Spinal cord (tissue), 10 donors: ENCODE measurements around the gene WDFY3. TPM values are rescaled to one million over a fixed set of nuclear protein-coding genes. Genes with fewer than 3 reads are reported as not detected.
A peak's percentile ranks its signal among the peaks of the same experiment; 100 is the strongest.
"Not testable (repeated sequence)": the region's sequence is repeated elsewhere in the genome, so short reads cannot be mapped to it uniquely, and the experiment has no call there.

Source experiments
- DNase-seq, 6 donors: peaks; one replicate each; pipeline versions ENCODE4 v3.0.0 to v3.0.0-alpha.2; 2013 to 2015; ENCODE audit warnings: low spot score in 6 of 6, low read depth in 4 of 6
- H3K27ac ChIP-seq: one replicate; pipeline ENCODE4 v1.5.1; 2013; ENCODE audit warnings: low read depth, low read length, control low read depth
- H3K27me3 ChIP-seq: one replicate; pipeline ENCODE4 v1.6.1; 2013; ENCODE audit warnings: low read length; ENCODE audit not compliant: control insufficient read depth, insufficient read depth
- H3K36me3 ChIP-seq: one replicate; pipeline ENCODE4 v1.6.1; 2013; ENCODE audit warnings: low read length; ENCODE audit not compliant: control insufficient read depth, insufficient read depth
- H3K4me1 ChIP-seq: one replicate; pipeline ENCODE4 v1.6.1; 2013; ENCODE audit warnings: low read length; ENCODE audit not compliant: control insufficient read depth, insufficient read depth
- H3K4me3 ChIP-seq: one replicate; pipeline ENCODE4 v1.5.1; 2013; ENCODE audit warnings: low read depth, low read length, control low read depth
- H3K9me3 ChIP-seq: one replicate; pipeline ENCODE4 v1.6.1; 2013; ENCODE audit warnings: low read length; ENCODE audit not compliant: control insufficient read depth, insufficient read depth
- WGBS: methylation state at CpG from one replicate; pipeline ENCODE4 v1.1.5; 2013; ENCODE audit warnings: missing lambda C conversion rate; ENCODE audit not compliant: insufficient coverage; 5-methylcytosine and 5-hydroxymethylcytosine counted together
- polyA plus RNA-seq, 2 donors: library from polyadenylated mRNA; unstranded; fragments of 120-200 nt; gene quantifications; one replicate each; pipeline ENCODE4 v1.2.1, GENCODE V29; 2013; ENCODE audit not compliant: insufficient read length in 2 of 2
- total RNA-seq, 2 donors: library from RNA; depleted of rRNA in 1 of 2; stranded (reverse); fragments of 120-200 nt in 1 of 2; fragments of >200 nt in 1 of 2; gene quantifications; one replicate each; pipeline versions ENCODE4 v1.2.3 to v1.2.4, GENCODE V29; 2013 to 2014
- donor health status: healthy.

Gene WDFY3
- total and polyA plus RNA-seq, 4 donors = 33.7 to 179 (median 78.4) TPM

DNA sequence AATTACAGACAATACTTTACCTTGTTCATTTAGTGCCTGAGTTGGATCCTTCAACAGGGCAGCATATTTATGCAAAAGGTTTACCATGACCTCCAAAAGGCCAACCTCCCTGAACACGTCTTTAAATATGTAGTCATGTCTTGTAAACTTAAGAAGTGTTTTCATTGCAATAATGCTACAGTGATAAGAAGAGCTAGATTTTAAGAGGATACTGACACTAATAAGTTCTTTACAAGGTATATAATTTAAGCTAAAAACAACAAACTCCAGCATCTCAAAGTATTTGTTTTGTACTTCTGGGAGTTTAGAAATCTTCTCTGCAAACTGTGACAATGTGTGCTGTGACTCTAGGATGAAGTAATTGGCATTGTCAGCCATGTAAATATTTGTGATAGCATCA is 145.4 kb downstream of the WDFY3 start:
- no peak for DNase-seq
- Histone ChIP-seq H3K9me3 (no peaks in the 10 kb centered on the region), H3K27me3 (no peaks in the 10 kb centered on the region), H3K27ac (no peak overlapping the region), H3K36me3 (no peaks in the 10 kb centered on the region), H3K4me1 (no peaks in the 10 kb centered on the region), H3K4me3 (no peak overlapping the region)
- no CpG with 5 or more reads among the region's 1 CpG for WGBS

- Histone ChIP-seq H3K27ac (no peak overlapping the region), H3K4me3 (no peak overlapping the region), H3K36me3 (no peaks in the 10 kb centered on the region), H3K27me3 (no peaks in the 10 kb centered on the region), H3K9me3 (no peaks in the 10 kb centered on the region), H3K4me1 (peaks cover 3% of the 10 kb centered on the region)
- no peak for DNase-seq
- WGBS = 100% methylated on average over 1 of the region's 5 CpGs
These were observed 152.3 kb downstream of the WDFY3 start for GRCh38 chr4:84814094-84814750.

DNA sequence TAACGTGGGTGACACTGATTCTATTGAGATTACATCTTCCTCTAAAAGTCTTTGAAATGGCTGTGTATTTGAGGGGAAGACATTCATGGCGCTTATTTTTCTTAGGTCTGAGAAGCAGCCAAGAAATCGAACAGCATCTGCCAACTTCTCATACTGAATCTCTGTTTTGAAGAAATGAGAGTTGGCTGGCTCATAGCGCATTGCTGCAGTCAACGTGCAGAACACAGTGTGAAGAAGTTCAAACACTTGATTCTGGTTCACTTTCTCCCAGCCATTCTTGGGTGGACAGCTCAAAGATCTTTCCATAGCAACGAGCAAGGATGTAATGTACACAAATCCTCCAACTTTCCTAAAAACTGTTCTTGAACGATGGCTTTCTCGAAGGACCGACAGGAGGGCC is 156.5 kb downstream of the WDFY3 start:
- Histone ChIP-seq H3K4me1 (peaks cover 3% of the 10 kb centered on the region), H3K27ac (no peak overlapping the region), H3K36me3 (peaks cover 2% of the 10 kb centered on the region), H3K9me3 (no peaks in the 10 kb centered on the region), H3K27me3 (no peaks in the 10 kb centered on the region), H3K4me3 (no peak overlapping the region)
- WGBS = 60% methylated on average over 4 of the region's 9 CpGs
- peak in 5 of 6 donors; percentile 2 to 88 (median 22) for DNase-seq

DNA sequence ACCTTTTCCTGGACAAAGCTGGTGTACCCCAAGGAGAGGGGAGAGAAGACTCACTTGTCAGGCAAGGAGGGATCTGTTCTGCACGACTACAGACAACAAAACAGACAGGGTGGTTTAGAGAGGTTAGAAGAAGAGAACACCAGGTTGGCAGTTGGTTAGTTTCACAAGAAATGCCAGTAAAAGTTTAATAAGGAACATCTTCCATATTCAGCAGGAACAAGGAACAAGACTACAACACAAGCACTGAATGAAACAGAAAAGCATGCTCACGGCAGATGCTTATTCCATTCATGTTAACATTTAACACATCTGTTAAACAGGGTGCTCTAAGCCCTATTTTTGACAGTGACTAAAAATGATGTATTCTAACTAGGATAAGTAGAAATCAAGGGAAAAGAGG is 158.2 kb downstream of the WDFY3 start:
- peaks cover 3% of the 10 kb centered on the region for H3K4me1 ChIP-seq
- no peak overlapping the region for H3K4me3 ChIP-seq
- H3K36me3 ChIP-seq = peaks cover 2% of the 10 kb centered on the region
- no peak overlapping the region for H3K27ac ChIP-seq
- WGBS = 60% methylated on average over 1 of the region's 2 CpGs
- no peaks in the 10 kb centered on the region for H3K9me3 ChIP-seq
- no peak for DNase-seq
- H3K27me3 ChIP-seq = no peaks in the 10 kb centered on the region

- not testable (repeated sequence) for H3K27me3 ChIP-seq
- 100% methylated on average over 5 of the region's 11 CpGs for WGBS
These were observed 159.9 kb downstream of the WDFY3 start for GRCh38 chr4:84806541-84806940.

GRCh38 chr4:84804136-84804535 is 162.4 kb downstream of the WDFY3 start:
- no peaks in the 10 kb centered on the region for H3K9me3 ChIP-seq
- 24% methylated on average over 4 of the region's 4 CpGs for WGBS
- peaks cover 12% of the 10 kb centered on the region for H3K36me3 ChIP-seq
- no peak overlapping the region for H3K4me3 ChIP-seq
- no peaks in the 10 kb centered on the region for H3K4me1 ChIP-seq
- peak in 5 of 6 donors; percentile 19 to 96 (median 24) for DNase-seq
- H3K27me3 ChIP-seq = no peaks in the 10 kb centered on the region
- H3K27ac ChIP-seq = no peak overlapping the region

More at GRCh38 chr4:84806541-84806940, 159.9 kb downstream of the WDFY3 start:
- H3K4me3 ChIP-seq, DNase-seq, H3K4me1 ChIP-seq, H3K9me3 ChIP-seq, H3K27ac ChIP-seq: not testable (repeated sequence)
- H3K36me3 ChIP-seq = peaks cover 11% of the 10 kb centered on the region

DNA sequence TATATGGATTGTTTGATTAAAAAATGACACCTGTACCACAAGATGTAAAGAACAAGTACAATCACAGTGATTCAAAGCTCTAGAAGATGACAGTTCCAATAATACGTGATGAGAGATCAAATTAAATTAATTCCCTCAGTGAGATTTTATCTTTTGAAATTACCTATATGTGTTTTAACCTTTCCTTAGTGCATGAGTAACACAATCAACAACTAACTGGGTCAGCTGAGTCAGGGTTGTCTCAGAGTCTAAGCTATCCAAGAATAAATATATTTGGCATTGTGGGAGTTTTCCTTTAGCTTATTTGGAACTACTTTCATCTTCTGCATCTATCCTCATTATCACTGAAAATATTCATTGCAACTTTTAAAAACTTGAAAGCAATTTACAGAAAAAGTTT is 162.8 kb downstream of the WDFY3 start:
- no peaks in the 10 kb centered on the region for H3K9me3 ChIP-seq

GRCh38 chr4:84803116-84803515 is 163.4 kb downstream of the WDFY3 start:
- WGBS = no CpG with 5 or more reads among the region's 2 CpGs
- no peaks in the 10 kb centered on the region for H3K9me3 ChIP-seq
- no peak for DNase-seq
- H3K36me3 ChIP-seq = peaks cover 12% of the 10 kb centered on the region
- H3K27ac ChIP-seq = no peak overlapping the region
- H3K4me1 ChIP-seq = no peaks in the 10 kb centered on the region
- H3K4me3 ChIP-seq = no peak overlapping the region
- no peaks in the 10 kb centered on the region for H3K27me3 ChIP-seq

More for the DNA sequence above, 162.8 kb downstream of the WDFY3 start:
- Histone ChIP-seq H3K4me1 (no peaks in the 10 kb centered on the region), H3K4me3 (no peak overlapping the region), H3K27me3 (no peaks in the 10 kb centered on the region), H3K27ac (no peak overlapping the region), H3K36me3 (peaks cover 12% of the 10 kb centered on the region)
- no peak for DNase-seq
- WGBS = no CpG with 5 or more reads among the region's 1 CpG

DNA sequence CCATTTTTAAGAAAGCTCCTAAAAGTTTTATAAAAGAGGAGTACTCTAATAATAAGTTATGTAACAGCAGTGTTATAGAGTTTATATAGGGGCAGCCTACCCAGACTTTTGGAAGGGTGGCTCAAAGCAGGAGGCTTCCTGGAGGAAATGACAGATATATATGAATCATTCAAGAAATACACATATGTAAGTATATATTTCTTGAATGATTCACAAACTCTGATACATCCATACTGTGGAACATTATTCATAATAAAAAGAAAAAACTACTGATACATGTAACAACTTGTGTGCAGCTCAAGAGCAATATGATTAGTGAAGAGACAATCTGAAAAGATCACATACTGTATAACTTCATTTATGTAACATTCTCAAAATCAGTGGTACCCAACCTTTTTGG is 166.2 kb downstream of the WDFY3 start:
- no peak overlapping the region for H3K27ac ChIP-seq
- no peak overlapping the region for H3K4me3 ChIP-seq
- H3K36me3 ChIP-seq = peaks cover 17% of the 10 kb centered on the region
- H3K9me3 ChIP-seq = no peaks in the 10 kb centered on the region
- DNase-seq = no peak
- no peaks in the 10 kb centered on the region for H3K27me3 ChIP-seq
- no peaks in the 10 kb centered on the region for H3K4me1 ChIP-seq

- H3K9me3 ChIP-seq = no peaks in the 10 kb centered on the region
- no peak overlapping the region for H3K27ac ChIP-seq
- 100% methylated on average over 1 of the region's 3 CpGs for WGBS
- no peak for DNase-seq
- peaks cover 17% of the 10 kb centered on the region for H3K36me3 ChIP-seq
- H3K27me3 ChIP-seq = no peaks in the 10 kb centered on the region
- no peaks in the 10 kb centered on the region for H3K4me1 ChIP-seq
- H3K4me3 ChIP-seq = no peak overlapping the region
These were observed 167.2 kb downstream of the WDFY3 start for GRCh38 chr4:84799318-84799717.
